Keratinocyte (primary cell): ENCODE results near the gene SPDYE17. TPM values are rescaled to one million over a fixed set of nuclear protein-coding genes. Genes with fewer than 3 reads are reported as not detected.
"Not testable (repeated sequence)": the region's sequence is repeated elsewhere in the genome, so short reads cannot be mapped to it uniquely, and the experiment has no call there.

Source experiments
- DNase-seq: peaks from one replicate; pipeline ENCODE4 v3.0.0-alpha.2; 2011; ENCODE audit warnings: low read depth, missing footprints, low spot score
- FAIRE-seq: peaks from 2 replicates; lab custom pipeline; 2011; peaks lifted over from hg19 to GRCh38; lab: Jason Lieb, UNC
- H2AFZ ChIP-seq: 2 replicates; pipeline ENCODE4 v1.6.0; 2012; ENCODE audit warnings: low read length, control low read depth, inconsistent platforms; ENCODE audit not compliant: control insufficient read depth
- H3K27ac ChIP-seq: 2 replicates; pipeline ENCODE4 v1.5.1; 2011; ENCODE audit warnings: low read length; ENCODE audit not compliant: control insufficient read depth, insufficient read depth
- H3K27me3 ChIP-seq: 3 replicates; pipeline ENCODE4 v1.6.0; 2011; ENCODE audit warnings: low read length; ENCODE audit not compliant: control insufficient read depth, insufficient read depth; ENCODE audit errors: extremely low read depth
- H3K36me3 ChIP-seq, 2 experiments: 2 replicates in 1 of 2; 3 replicates in 1 of 2; pipeline ENCODE4 v1.5.1; 2011; ENCODE audit warnings: low read length in 2 of 2, mild to moderate bottlenecking in 1 of 2; ENCODE audit not compliant: control insufficient read depth in 2 of 2, insufficient read depth in 2 of 2; ENCODE audit errors: extremely low read depth in 1 of 2
- H3K4me1 ChIP-seq: 3 replicates; pipeline ENCODE4 v1.5.1; 2011; ENCODE audit warnings: low read length; ENCODE audit not compliant: control insufficient read depth, insufficient read depth; ENCODE audit errors: extremely low read depth
- H3K4me2 ChIP-seq: 3 replicates; pipeline ENCODE4 v1.6.0; 2011; ENCODE audit warnings: low read depth, low read length; ENCODE audit not compliant: control insufficient read depth, insufficient read depth; ENCODE audit errors: extremely low read depth
- H3K4me3 ChIP-seq, 3 experiments: fragments of 200-600 bp in 1 of 3; sonication (generic) in 1 of 3; 2 replicates in 2 of 3; 3 replicates in 1 of 3; pipeline ENCODE4 v1.5.1; 2011 to 2016; ENCODE audit warnings: low read length in 3 of 3, mild to moderate bottlenecking in 3 of 3, control low read depth in 2 of 3, inconsistent platforms in 1 of 3, low read depth in 1 of 3, mixed read lengths in 1 of 3, mixed run types in 1 of 3, moderate library complexity in 1 of 3; ENCODE audit not compliant: control insufficient read depth in 2 of 3, insufficient read depth in 2 of 3; ENCODE audit errors: extremely low read depth in 1 of 3
- H3K79me2 ChIP-seq: 2 replicates; pipeline ENCODE4 v1.6.0; 2012; ENCODE audit warnings: low read length; ENCODE audit not compliant: control insufficient read depth, insufficient read depth
- H3K9ac ChIP-seq: 3 replicates; pipeline ENCODE4 v1.6.0; 2011; ENCODE audit warnings: low read length; ENCODE audit not compliant: control insufficient read depth, insufficient read depth; ENCODE audit errors: extremely low read depth
- H3K9me1 ChIP-seq: 3 replicates; pipeline ENCODE4 v1.6.0; 2011; ENCODE audit warnings: low read length; ENCODE audit not compliant: control insufficient read depth, insufficient read depth; ENCODE audit errors: extremely low read depth
- H3K9me3 ChIP-seq: 2 replicates; pipeline ENCODE4 v1.5.1; 2012; ENCODE audit warnings: low read depth, low read length; ENCODE audit not compliant: control insufficient read depth
- H4K20me1 ChIP-seq: 3 replicates; pipeline ENCODE4 v1.6.0; 2011; ENCODE audit warnings: low read length; ENCODE audit not compliant: control insufficient read depth, insufficient read depth; ENCODE audit errors: extremely low read depth
- dilution Hi-C: fragments of 300-500 bp; cut with MboI; formaldehyde crosslinking; loops from one replicate; pipeline ENCODE4 v1.7.0; 2020; ENCODE audit warnings: low sequenced_read_pairs; ENCODE audit not compliant: extremely low pct_ligation_motif_present
- polyA plus RNA-seq, 5 experiments: library from polyadenylated mRNA; depleted of rRNA in 3 of 5; stranded (reverse) in 3 of 5; stranded (forward) in 1 of 5; unstranded in 1 of 5; fragments of >200 nt; gene quantifications; 1 replicate in 1 of 5; 2 replicates in 3 of 5; 3 replicates in 1 of 5; pipeline versions ENCODE4 v1.2.1 to v1.2.3, GENCODE V29; 2011 to 2012; ENCODE audit warnings: missing spikeins in 2 of 5, low read depth in 1 of 5, low replicate concordance in 1 of 5

Gene SPDYE17
- polyA plus RNA-seq, 1 donor (not counting 4 experiments of a cell fraction or from before 2014, with no cell fraction given) = not detected

DNA sequence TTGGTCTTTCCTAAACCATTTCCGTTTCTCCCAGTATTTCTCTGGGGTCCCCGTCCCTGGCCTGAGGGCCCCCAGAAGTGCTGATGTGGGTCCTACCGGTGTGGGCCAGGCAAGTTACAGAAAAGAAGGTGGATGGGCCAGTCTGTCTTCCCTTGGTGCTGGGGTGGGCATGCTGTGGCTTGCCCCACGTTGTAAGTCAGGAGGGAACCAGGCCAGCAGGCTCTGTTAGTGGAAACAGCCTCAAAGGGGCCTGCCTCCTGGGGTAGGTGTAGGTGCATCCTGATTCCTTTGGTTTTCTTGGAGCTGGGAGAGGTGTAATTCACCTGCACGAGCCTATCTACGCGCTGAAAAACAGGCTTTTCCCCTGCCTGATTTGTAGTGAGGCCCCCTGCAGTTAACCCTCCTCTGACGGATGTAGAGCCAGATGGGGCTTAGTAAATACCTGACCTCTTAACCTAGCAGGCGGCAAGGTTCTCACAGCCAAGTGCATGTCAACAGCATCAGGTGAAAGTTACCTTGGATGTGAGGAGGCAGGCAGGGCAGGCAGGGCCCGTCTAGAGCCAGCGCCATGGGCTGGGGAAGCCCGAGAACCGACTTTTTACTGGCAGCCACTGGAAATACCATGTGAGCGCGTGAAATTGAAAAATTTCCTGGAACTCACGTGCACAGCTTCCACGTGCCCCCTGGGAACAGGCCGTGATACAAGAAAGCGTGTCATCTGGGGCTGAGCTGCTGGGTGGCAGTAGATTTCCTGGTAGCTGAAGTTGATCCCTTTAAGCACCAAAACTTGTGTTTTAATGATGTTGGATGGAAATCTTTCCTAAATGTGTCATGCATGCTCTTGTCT lies 48.0 kb downstream of the SPDYE17 start:
- dilution Hi-C loops, DNase-seq: not testable (repeated sequence)
- peak; percentile 92 for FAIRE-seq

DNA sequence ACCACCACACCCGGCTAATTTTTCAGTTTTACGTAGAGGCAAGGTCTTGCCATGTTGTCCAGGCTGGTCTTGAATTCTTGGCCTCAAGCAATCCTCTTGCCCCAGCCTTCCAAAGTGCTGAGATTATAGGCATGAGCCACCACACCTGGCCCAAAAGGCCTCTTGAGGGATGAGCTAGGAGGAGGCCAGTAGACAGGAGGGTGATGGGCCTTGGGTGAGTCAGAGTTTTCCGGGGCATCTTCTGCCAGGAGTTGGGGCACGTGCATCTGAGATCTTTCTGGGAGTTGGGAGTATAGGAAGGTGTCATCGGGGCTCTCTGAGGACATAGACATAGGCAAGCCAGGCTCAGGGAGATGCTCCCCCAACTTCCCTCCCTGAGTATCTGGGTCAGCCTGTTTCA lies 48.8 kb downstream of the SPDYE17 start:
- H3K4me3 ChIP-seq, H3K27ac ChIP-seq, H2AFZ ChIP-seq, H4K20me1 ChIP-seq, DNase-seq, H3K9ac ChIP-seq, FAIRE-seq, H3K9me3 ChIP-seq, H3K4me2 ChIP-seq, H3K27me3 ChIP-seq, H3K9me1 ChIP-seq, dilution Hi-C loops, H3K4me1 ChIP-seq, H3K36me3 ChIP-seq: not testable (repeated sequence)
- peaks cover 10% of the 10 kb centered on the region for H3K79me2 ChIP-seq

More for the DNA sequence above, 48.0 kb downstream of the SPDYE17 start:
- H3K27ac ChIP-seq, H3K9me3 ChIP-seq, H3K27me3 ChIP-seq, H4K20me1 ChIP-seq, H3K9ac ChIP-seq, H3K9me1 ChIP-seq, H3K4me1 ChIP-seq, H3K4me3 ChIP-seq, H3K79me2 ChIP-seq, H2AFZ ChIP-seq, H3K36me3 ChIP-seq, H3K4me2 ChIP-seq: not testable (repeated sequence)

DNA sequence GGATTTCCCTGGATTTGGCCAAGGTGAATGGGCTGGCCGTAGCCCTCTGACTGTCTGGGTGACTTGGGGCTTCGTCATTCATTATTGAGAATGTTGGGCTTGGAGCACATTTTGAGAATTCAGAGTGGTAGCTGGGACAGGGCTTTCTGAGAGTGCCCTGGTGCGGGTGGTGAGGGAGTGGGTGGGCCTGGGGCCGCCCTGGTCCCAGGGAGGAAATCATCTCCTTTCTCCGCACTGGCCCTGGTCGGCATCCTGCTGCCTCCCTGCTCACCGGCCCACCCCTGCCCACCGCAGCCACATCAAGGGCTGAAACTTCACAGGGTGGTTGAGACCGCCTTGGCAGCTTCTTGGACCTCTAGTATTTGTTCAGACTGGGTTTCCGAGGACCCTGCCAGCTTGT lies 49.7 kb downstream of the SPDYE17 start:
- H3K4me1 ChIP-seq, H3K36me3 ChIP-seq, FAIRE-seq, H4K20me1 ChIP-seq, dilution Hi-C loops, H3K4me2 ChIP-seq, H3K9ac ChIP-seq, H3K27me3 ChIP-seq, DNase-seq, H2AFZ ChIP-seq, H3K27ac ChIP-seq, H3K4me3 ChIP-seq, H3K9me3 ChIP-seq, H3K9me1 ChIP-seq: not testable (repeated sequence)
- peaks cover 10% of the 10 kb centered on the region for H3K79me2 ChIP-seq

DNA sequence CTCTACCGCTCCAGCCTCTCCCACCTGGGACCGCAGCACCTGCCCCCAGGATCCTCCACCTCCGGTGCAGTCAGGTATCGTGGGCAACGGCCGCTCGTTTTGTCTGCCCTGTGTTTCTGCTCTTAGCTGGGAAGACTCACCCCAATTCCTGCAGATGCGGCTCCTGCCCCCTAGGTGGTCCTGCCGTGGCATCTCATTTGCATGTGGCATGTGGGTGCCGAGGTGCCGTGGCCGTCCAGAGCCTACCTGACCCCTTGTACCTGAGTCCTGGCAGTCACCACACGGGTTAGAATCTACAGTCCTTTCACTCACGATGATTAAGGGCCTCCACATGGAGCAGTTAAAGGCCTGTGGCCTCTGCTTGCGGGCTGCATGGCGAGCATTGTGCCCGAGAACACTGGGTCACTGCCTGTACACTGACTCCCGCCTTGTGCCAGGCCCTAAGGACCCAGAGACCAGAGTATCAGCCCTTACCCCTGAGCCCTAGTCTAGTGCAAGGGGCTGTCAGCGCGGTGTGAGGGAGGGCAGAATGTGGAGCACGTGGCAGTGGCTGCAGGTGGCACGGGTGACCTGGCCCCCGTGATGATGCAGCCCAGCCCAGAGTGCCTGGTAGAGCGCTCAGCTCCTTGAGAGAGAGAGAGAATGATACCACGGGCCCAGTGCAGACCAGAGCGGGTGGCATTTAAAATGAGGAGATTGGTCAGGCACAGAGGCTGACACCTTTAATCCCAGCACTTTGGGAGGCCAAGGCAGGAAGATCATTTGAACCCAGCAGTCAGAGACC lies 50.8 kb downstream of the SPDYE17 start:
- H3K4me1 ChIP-seq, dilution Hi-C loops, H3K9me3 ChIP-seq, H3K36me3 ChIP-seq, H3K4me3 ChIP-seq, DNase-seq, H4K20me1 ChIP-seq, H2AFZ ChIP-seq, H3K4me2 ChIP-seq, H3K9me1 ChIP-seq, H3K27ac ChIP-seq, FAIRE-seq, H3K9ac ChIP-seq, H3K27me3 ChIP-seq: not testable (repeated sequence)
- H3K79me2 ChIP-seq = peaks cover 13% of the 10 kb centered on the region
